ENCODE data around the gene PAQR8. TPM values are rescaled to one million over a fixed set of nuclear protein-coding genes. Genes with fewer than 3 reads are reported as not detected.
"Not testable (repeated sequence)": the region's sequence is repeated elsewhere in the genome, so short reads cannot be mapped to it uniquely, and the experiment has no call there.

Gene PAQR8
- total and polyA plus RNA-seq, 11 donors, result 1.3 to 7.5 (median 3.6) TPM

DNA sequence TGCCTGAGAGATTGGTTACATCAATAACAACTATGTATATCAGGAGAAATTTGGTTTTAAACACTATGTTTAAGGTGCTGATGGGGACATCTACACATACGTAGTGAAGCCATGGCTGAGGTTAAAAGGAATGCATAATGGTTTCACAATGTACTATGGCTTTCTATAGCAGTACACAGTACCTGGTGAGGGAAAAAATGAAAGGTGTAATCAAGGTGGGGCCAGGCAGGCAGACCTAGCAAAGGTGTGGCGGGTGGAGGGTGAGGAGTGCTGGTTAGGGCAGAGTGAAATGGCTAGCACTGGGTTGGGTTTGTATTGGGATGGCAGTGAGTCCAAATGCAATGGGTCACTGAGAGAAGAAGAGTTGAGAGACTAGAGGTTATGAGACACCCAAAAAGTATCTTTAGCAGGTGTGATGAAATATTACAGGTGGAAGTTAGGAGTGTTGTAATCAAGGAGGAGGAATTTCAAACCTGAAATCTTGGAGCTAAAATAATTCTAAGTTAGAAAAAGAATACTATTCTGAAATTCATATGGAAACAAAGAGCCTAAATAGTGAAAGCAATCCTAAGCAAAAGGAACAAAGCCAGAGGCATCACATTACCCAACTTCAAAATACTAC is 22.3 kb downstream of the PAQR8 start:
- H3K4me1 ChIP-seq, result peaks cover 0 to 9% (median under 1%) of the 10 kb centered on the region in 12 donors
- TF ChIP-seq, protein P1, sequence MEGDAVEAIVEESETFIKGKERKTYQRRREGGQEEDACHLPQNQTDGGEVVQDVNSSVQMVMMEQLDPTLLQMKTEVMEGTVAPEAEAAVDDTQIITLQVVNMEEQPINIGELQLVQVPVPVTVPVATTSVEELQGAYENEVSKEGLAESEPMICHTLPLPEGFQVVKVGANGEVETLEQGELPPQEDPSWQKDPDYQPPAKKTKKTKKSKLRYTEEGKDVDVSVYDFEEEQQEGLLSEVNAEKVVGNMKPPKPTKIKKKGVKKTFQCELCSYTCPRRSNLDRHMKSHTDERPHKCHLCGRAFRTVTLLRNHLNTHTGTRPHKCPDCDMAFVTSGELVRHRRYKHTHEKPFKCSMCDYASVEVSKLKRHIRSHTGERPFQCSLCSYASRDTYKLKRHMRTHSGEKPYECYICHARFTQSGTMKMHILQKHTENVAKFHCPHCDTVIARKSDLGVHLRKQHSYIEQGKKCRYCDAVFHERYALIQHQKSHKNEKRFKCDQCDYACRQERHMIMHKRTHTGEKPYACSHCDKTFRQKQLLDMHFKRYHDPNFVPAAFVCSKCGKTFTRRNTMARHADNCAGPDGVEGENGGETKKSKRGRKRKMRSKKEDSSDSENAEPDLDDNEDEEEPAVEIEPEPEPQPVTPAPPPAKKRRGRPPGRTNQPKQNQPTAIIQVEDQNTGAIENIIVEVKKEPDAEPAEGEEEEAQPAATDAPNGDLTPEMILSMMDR (IDR thresholded peaks at IDR 0.05), result no peak
- TF ChIP-seq POLR2A (IDR thresholded peaks at IDR 0.05), result no peak
- no peak overlapping the region for H3K27ac ChIP-seq
- H3K9me3 ChIP-seq, result no peaks in the 10 kb centered on the region
- 91 to 97% (median 96%) methylated on average over 2 of the region's 2 CpGs for WGBS, 4 donors
- intact Hi-C loops (cut with DNase I), result no loop called here
- no peaks in the 10 kb centered on the region for H3K36me3 ChIP-seq
- H3K27me3 ChIP-seq, result no peaks in the 10 kb centered on the region
- no peak overlapping the region for H3K4me3 ChIP-seq
- ATAC-seq, result no peak
- DNase-seq, result no peak

DNA sequence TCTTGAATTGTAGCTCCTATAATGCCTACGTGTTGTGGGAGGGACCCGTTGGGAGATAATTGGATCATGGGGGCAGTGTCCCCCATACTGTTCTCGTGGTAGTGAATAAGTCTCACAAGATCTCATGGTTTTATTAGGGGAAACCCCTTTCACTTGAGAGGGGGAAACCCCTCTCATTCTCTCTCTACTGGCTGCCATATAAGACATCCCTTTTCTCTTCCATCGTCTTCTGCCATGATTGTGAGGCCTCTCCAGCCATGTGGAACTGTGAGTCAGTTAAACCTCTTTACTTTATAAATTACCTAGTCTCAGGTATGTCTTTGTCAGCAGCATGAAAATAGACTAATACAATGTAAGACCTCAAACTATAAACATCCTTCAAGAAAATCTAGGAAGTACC is 23.1 kb downstream of the PAQR8 start:
- Histone ChIP-seq H3K9me3 (no peaks in the 10 kb centered on the region), H3K27me3 (no peaks in the 10 kb centered on the region), H3K4me3 (no peak overlapping the region), H3K36me3 (no peaks in the 10 kb centered on the region), H3K4me1 (peaks cover 0 to 17% (median 9%) of the 10 kb centered on the region in 12 donors), H3K27ac (no peak overlapping the region)
- intact Hi-C loops (cut with DNase I), result no loop called here
- WGBS, 4 donors, result 94 to 100% (median 97%) methylated on average over 4 of the region's 4 CpGs
- ATAC-seq (no peak), DNase-seq (no peak)
- TF ChIP-seq, protein P1 (IDR thresholded peaks at IDR 0.05), result no peak
- no peak for TF ChIP-seq POLR2A (IDR thresholded peaks at IDR 0.05)

DNA sequence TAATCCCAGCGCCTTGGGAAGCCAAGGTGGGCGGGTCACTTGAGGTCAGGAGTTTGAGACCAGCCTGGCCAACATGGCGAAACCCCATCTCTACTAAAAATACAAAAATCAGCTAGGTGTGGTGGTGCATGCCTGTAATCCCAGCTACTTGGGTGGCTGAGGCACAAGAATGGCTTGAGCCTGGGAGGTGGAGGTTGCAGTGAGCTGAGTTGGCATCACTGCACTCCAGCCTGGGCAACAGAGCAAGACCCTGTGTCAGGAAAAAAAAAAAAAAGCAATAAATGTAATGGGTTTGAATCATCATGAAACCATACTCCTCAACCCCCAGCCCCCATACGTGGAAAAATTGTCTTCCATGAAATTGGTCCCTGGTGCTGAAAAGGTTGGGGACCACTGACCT is 26.2 kb downstream of the PAQR8 start:
- H3K36me3 ChIP-seq; H3K27me3 ChIP-seq; DNase-seq; H3K4me3 ChIP-seq; H3K9me3 ChIP-seq; intact Hi-C loops (cut with DNase I); ATAC-seq: not testable (repeated sequence)
- H3K4me1 ChIP-seq, result peaks cover 0 to 28% (median 12%) of the 10 kb centered on the region in 12 donors
- peak overlapping the region in 1 of 12 donors; percentile 50 for H3K27ac ChIP-seq
- 69 to 99% (median 81%) methylated on average over 4 of the region's 4 CpGs for WGBS, 4 donors

- DNase-seq (no peak), ATAC-seq (no peak)
- H3K4me1 ChIP-seq, result peaks cover 0 to 28% (median 12%) of the 10 kb centered on the region in 12 donors
- TF ChIP-seq POLR2A (IDR thresholded peaks at IDR 0.05), result no peak
- H3K9me3 ChIP-seq, result no peaks in the 10 kb centered on the region
- H3K36me3 ChIP-seq, result no peaks in the 10 kb centered on the region
- intact Hi-C loops (cut with DNase I), result no loop called here
- H3K4me3 ChIP-seq, result no peak overlapping the region
- 89 to 93% (median 89%) methylated on average over 4 of the region's 4 CpGs for WGBS, 4 donors
- H3K27me3 ChIP-seq, result no peaks in the 10 kb centered on the region
- peak overlapping the region in 2 of 12 donors; percentile 50 to 83 for H3K27ac ChIP-seq
Measured at GRCh38 chr6:52388790-52389189, 26.8 kb downstream of the PAQR8 start.

DNA sequence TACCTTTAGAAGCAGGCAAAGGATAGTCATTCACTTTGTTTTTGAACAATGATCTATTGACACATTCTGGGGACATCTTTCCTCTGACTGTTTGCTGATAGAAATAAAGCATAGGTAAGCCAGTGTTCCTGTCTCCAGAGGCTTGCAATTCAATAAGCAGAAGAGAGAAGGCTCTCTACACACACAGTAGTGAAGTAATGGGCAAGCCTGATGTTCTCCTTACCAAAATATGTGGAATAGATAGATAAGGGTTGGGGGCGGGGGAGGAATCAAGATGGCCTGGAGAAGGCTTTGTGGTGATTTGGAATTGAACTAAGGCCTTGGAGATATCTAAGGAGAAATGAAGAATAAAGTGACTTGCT is 27.3 kb downstream of the PAQR8 start:
- DNase-seq (no peak), ATAC-seq (peak in 1 of 4 donors; percentile 33)
- intact Hi-C loops (cut with DNase I), result no loop called here
- WGBS, 4 donors, result 69 to 91% (median 83%) methylated on average over 1 of the region's 1 CpG
- no peaks in the 10 kb centered on the region for H3K36me3 ChIP-seq
- TF ChIP-seq, protein P1 (IDR thresholded peaks at IDR 0.05), result peak in 1 of 12 donors; percentile 23
- no peak for TF ChIP-seq POLR2A (IDR thresholded peaks at IDR 0.05)
- H3K27me3 ChIP-seq, result no peaks in the 10 kb centered on the region
- peak overlapping the region in 2 of 12 donors; percentile 50 to 83 for H3K27ac ChIP-seq
- no peaks in the 10 kb centered on the region for H3K9me3 ChIP-seq
- H3K4me3 ChIP-seq, result no peak overlapping the region
- peaks cover 0 to 28% (median 12%) of the 10 kb centered on the region in 12 donors for H3K4me1 ChIP-seq

Data from heart left ventricle (tissue), 16 donors.